IMR-90 (cell line): ENCODE measurements around the gene LRRC9. TPM values are rescaled to one million over a fixed set of nuclear protein-coding genes. Genes with fewer than 3 reads are reported as not detected.

ENCODE experiments used
- ATAC-seq: fragments of 200-7000 bp; cut with Tn5 transposase; 2 replicates; pipeline ENCODE4 v1.9.1; 2020; ENCODE audit warnings: low read depth, mild to moderate bottlenecking, moderate library complexity
- BruUV-seq: library from RNA; stranded (reverse); fragments of 400-500 nt; replicated peaks from 2 replicates; lab custom pipeline; 2021; lab: Mats Ljungman, UMichigan
- CTCF ChIA-PET: fragments of 300-600 bp; formaldehyde crosslinking; extraction: SDS; loops from one replicate; lab custom pipeline; 2021; ENCODE audit warnings: antibody characterized with exemption; lab: Yijun Ruan, JAX
- POLR2A ChIA-PET: fragments of 300-600 bp; sonication (Branson Sonifier 250); formaldehyde crosslinking; loops from one replicate; lab custom pipeline; 2022; ENCODE audit warnings: antibody characterized with exemption; ENCODE audit not compliant: unreplicated experiment; lab: Charles Lee
- DNase-seq: peaks from one replicate; pipeline ENCODE4 v3.0.0; 2013
- H2AFZ ChIP-seq: replicated peaks from 2 replicates; pipeline ENCODE3; 2013; ENCODE audit warnings: low read length, mild to moderate bottlenecking; ENCODE audit not compliant: poor library complexity
- H2AK5ac ChIP-seq: 2 replicates; pipeline ENCODE4 v1.6.1; 2013; ENCODE audit warnings: low read depth, low read length, inconsistent platforms
- H2AK9ac ChIP-seq: replicated peaks from 2 replicates; pipeline ENCODE3; 2013; ENCODE audit warnings: mild to moderate bottlenecking, low read depth, low read length, moderate library complexity; ENCODE audit not compliant: poor library complexity
- H2BK120ac ChIP-seq: 2 replicates; pipeline ENCODE4 v1.6.1; 2013; ENCODE audit warnings: low read depth, low read length, inconsistent platforms
- H2BK15ac ChIP-seq: 3 replicates; pipeline ENCODE4 v1.6.1; 2013; ENCODE audit warnings: low read depth, low read length, inconsistent platforms
- H2BK20ac ChIP-seq: 2 replicates; pipeline ENCODE4 v1.6.1; 2013; ENCODE audit warnings: low read depth, mild to moderate bottlenecking, inconsistent platforms, low read length, moderate library complexity
- H2BK5ac ChIP-seq: 2 replicates; pipeline ENCODE4 v1.6.1; 2013; ENCODE audit warnings: mild to moderate bottlenecking, low read depth, low read length, inconsistent platforms; ENCODE audit not compliant: poor library complexity, severe bottlenecking
- H3K14ac ChIP-seq: replicated peaks from 2 replicates; pipeline ENCODE4 v1.6.1; 2013; ENCODE audit warnings: low read depth, low read length, inconsistent platforms
- H3K18ac ChIP-seq: 2 replicates; pipeline ENCODE4 v1.6.1; 2013; ENCODE audit warnings: low read depth, low read length, control low read depth
- H3K23ac ChIP-seq: 2 replicates; pipeline ENCODE4 v1.6.1; 2013; ENCODE audit warnings: low read depth, low read length, inconsistent platforms
- H3K27ac ChIP-seq: 2 replicates; pipeline ENCODE4 v1.5.1; 2013; ENCODE audit warnings: mild to moderate bottlenecking, control low read depth, low read length; ENCODE audit not compliant: insufficient read depth
- H3K27me3 ChIP-seq: 2 replicates; pipeline ENCODE4 v1.6.1; 2013; ENCODE audit warnings: low read length; ENCODE audit not compliant: control insufficient read depth, insufficient read depth
- H3K36me3 ChIP-seq: 2 replicates; pipeline ENCODE4 v1.6.1; 2013; ENCODE audit warnings: low read length, mixed read lengths; ENCODE audit not compliant: control insufficient read depth, insufficient read depth
- H3K4ac ChIP-seq: 2 replicates; pipeline ENCODE4 v1.6.1; 2013; ENCODE audit warnings: low read depth, low read length, inconsistent platforms
- H3K4me1 ChIP-seq: 2 replicates; pipeline ENCODE4 v1.6.1; 2013; ENCODE audit warnings: low read length, mixed read lengths; ENCODE audit not compliant: control insufficient read depth, insufficient read depth
- H3K4me2 ChIP-seq: 2 replicates; pipeline ENCODE4 v1.6.1; 2013; ENCODE audit warnings: low read depth, mild to moderate bottlenecking, control low read depth, low read length, moderate library complexity
- H3K4me3 ChIP-seq: 2 replicates; pipeline ENCODE4 v1.5.1; 2013; ENCODE audit warnings: low read depth, mild to moderate bottlenecking, control low read depth, low read length, moderate library complexity; ENCODE audit not compliant: insufficient read depth
- H3K56ac ChIP-seq: 2 replicates; pipeline ENCODE4 v1.6.1; 2013; ENCODE audit warnings: low read length, inconsistent platforms; ENCODE audit not compliant: insufficient read depth; ENCODE audit errors: extremely low read depth
- H3K79me1 ChIP-seq, 2 experiments: 2 replicates each; pipeline ENCODE4 v1.6.1; 2013; ENCODE audit warnings: low read length in 2 of 2, inconsistent platforms in 1 of 2, low read depth in 1 of 2
- H3K9ac ChIP-seq: 2 replicates; pipeline ENCODE4 v1.6.1; 2013; ENCODE audit warnings: low read depth, low read length, control low read depth
- H3K9me1 ChIP-seq: 2 replicates; pipeline ENCODE4 v1.6.1; 2013; ENCODE audit warnings: low read length, inconsistent platforms; ENCODE audit not compliant: insufficient read depth
- H3K9me3 ChIP-seq: 2 replicates; pipeline ENCODE4 v1.6.1; 2013; ENCODE audit warnings: low read length; ENCODE audit not compliant: control insufficient read depth, insufficient read depth
- H4K20me1 ChIP-seq: 2 replicates; pipeline ENCODE4 v1.6.1; 2013; ENCODE audit warnings: low read length, inconsistent platforms; ENCODE audit not compliant: insufficient read depth
- H4K5ac ChIP-seq: 2 replicates; pipeline ENCODE4 v1.6.1; 2013; ENCODE audit warnings: mild to moderate bottlenecking, low read depth, low read length, control low read depth
- H4K8ac ChIP-seq, 2 experiments: 2 replicates each; pipeline ENCODE4 v1.6.1; 2013; ENCODE audit warnings: low read depth in 2 of 2, low read length in 2 of 2, control low read depth in 1 of 2, inconsistent platforms in 1 of 2
- H4K91ac ChIP-seq: 2 replicates; pipeline ENCODE4 v1.6.1; 2013; ENCODE audit warnings: low read depth, low read length, inconsistent platforms; ENCODE audit not compliant: insufficient read depth
- BHLHE40 ChIP-seq: fragments of 150-350 bp; IDR thresholded peaks from 2 replicates; pipeline ENCODE4 v1.6.1; 2016; ENCODE audit warnings: mild to moderate bottlenecking, low read depth, low read length
- CEBPB ChIP-seq: IDR thresholded peaks from 2 replicates; pipeline ENCODE4 v1.6.1; 2012; ENCODE audit warnings: low read depth, low read length, improper control_type of control experiment
- CHD1 ChIP-seq: IDR thresholded peaks from 2 replicates; pipeline ENCODE4 v1.6.1; 2012; ENCODE audit warnings: low read depth, low read length, improper control_type of control experiment
- CTCF ChIP-seq: conservative IDR thresholded peaks from 2 replicates; pipeline ENCODE4 v1.5.1; 2012; ENCODE audit warnings: mild to moderate bottlenecking, low read depth, low read length, improper control_type of control experiment
- ELK1 ChIP-seq: fragments of 150-350 bp; IDR thresholded peaks from 2 replicates; pipeline ENCODE4 v1.6.1; 2016; ENCODE audit warnings: low read depth, mild to moderate bottlenecking, low read length, moderate library complexity, borderline replicate concordance
- FOS ChIP-seq: fragments of 150-350 bp; IDR thresholded peaks from 2 replicates; pipeline ENCODE4 v1.6.1; 2016; ENCODE audit warnings: low read depth, low read length
- MAFK ChIP-seq: IDR thresholded peaks from 2 replicates; pipeline ENCODE4 v1.6.1; 2012; ENCODE audit warnings: low read depth, low read length, improper control_type of control experiment
- MAZ ChIP-seq: IDR thresholded peaks from 2 replicates; pipeline ENCODE4 v1.6.1; 2012; ENCODE audit warnings: low read depth, mild to moderate bottlenecking, low read length, improper control_type of control experiment, moderate library complexity, borderline replicate concordance
- MXI1 ChIP-seq: IDR thresholded peaks from 2 replicates; pipeline ENCODE4 v1.6.1; 2012; ENCODE audit warnings: low read depth, mild to moderate bottlenecking, low read length, moderate library complexity, borderline replicate concordance
- NFE2L2 ChIP-seq: fragments of 150-350 bp; IDR thresholded peaks from 2 replicates; pipeline ENCODE4 v1.6.1; 2016; ENCODE audit warnings: low read depth, mild to moderate bottlenecking, low read length
- POLR2A ChIP-seq: IDR thresholded peaks from 2 replicates; pipeline ENCODE4 v1.6.1; 2012; ENCODE audit warnings: mild to moderate bottlenecking, low read depth, low read length
- RAD21 ChIP-seq: IDR thresholded peaks from 2 replicates; pipeline ENCODE4 v1.6.1; 2012; ENCODE audit warnings: low read length, improper control_type of control experiment
- RCOR1 ChIP-seq: IDR thresholded peaks from 2 replicates; pipeline ENCODE4 v1.6.1; 2012; ENCODE audit warnings: mild to moderate bottlenecking, low read length, improper control_type of control experiment; ENCODE audit not compliant: insufficient replicate concordance
- RFX5 ChIP-seq: IDR thresholded peaks from 2 replicates; pipeline ENCODE4 v1.8.0; 2012; ENCODE audit warnings: low read depth, mild to moderate bottlenecking, low read length, moderate library complexity
- SMC3 ChIP-seq: fragments of 150-350 bp; IDR thresholded peaks from 2 replicates; pipeline ENCODE4 v1.6.1; 2016; ENCODE audit warnings: low read depth, mild to moderate bottlenecking, antibody characterized with exemption, low read length, moderate library complexity
- USF2 ChIP-seq: fragments of 150-350 bp; IDR thresholded peaks from 2 replicates; pipeline ENCODE4 v1.6.1; 2017; ENCODE audit warnings: mild to moderate bottlenecking, antibody characterized with exemption, low read length, low read depth
- WGBS, 2 experiments: methylation state at CpG; one replicate each; pipeline versions ENCODE4 v1.1.5 to v1.1.7; 2013; ENCODE audit warnings: missing lambda C conversion rate in 2 of 2; ENCODE audit not compliant: insufficient read length in 1 of 2; ENCODE audit errors: extremely low coverage in 2 of 2; 5-methylcytosine and 5-hydroxymethylcytosine counted together
- dilution Hi-C: fragments of 300-500 bp; cut with HindIII; formaldehyde crosslinking; loops from one replicate; pipeline ENCODE4 v1.14.3; 2018; ENCODE audit warnings: low sequenced_read_pairs; ENCODE audit not compliant: unreplicated experiment
- in situ Hi-C: fragments of 300-500 bp; cut with MboI; formaldehyde crosslinking; loops from 3 replicates; pipeline ENCODE4 v1.14.3; 2019; ENCODE audit warnings: low sequenced_read_pairs, inconsistent platforms, mixed read lengths
- intact Hi-C: fragments of 100-400 bp; cut with micrococcal nuclease; formaldehyde crosslinking; loops from 2 replicates; pipeline ENCODE4 v1.10.0; 2022
- polyA plus RNA-seq, 3 experiments: library from polyadenylated mRNA; depleted of rRNA; stranded (reverse); fragments of >200 nt; gene quantifications; 2 replicates each; pipeline ENCODE4 v1.2.3, GENCODE V29; 2012; ENCODE audit warnings: low replicate concordance in 1 of 3
- total RNA-seq: library from RNA; depleted of rRNA; stranded (reverse); fragments of >200 nt; gene quantifications from 2 replicates; pipeline ENCODE4 v1.2.3, GENCODE V29; 2012

LRRC9 gene
- total and polyA plus RNA-seq, 2 of the 4 experiments (the other 2 are of a cell fraction): not detected

GRCh38 chr14:60097974-60098373 lies 178.0 kb downstream of the LRRC9 start:
- Histone ChIP-seq H3K4me2 (no peak overlapping the region), H3K4ac (no peak overlapping the region), H4K20me1 (peaks cover 27% of the 10 kb centered on the region; the same call in 1 of the 2 replicates), H4K91ac (no peak overlapping the region), H2AFZ (no peak overlapping the region), H3K56ac (no peak overlapping the region), H3K9me1 (peaks cover 4% of the 10 kb centered on the region), H2BK15ac (no peak overlapping the region), H2AK5ac (no peak overlapping the region), H3K14ac (no peak overlapping the region), H3K36me3 (peaks cover 4% of the 10 kb centered on the region), H3K23ac (no peak overlapping the region), H2BK120ac (no peak overlapping the region), H3K79me1 (peaks cover 11 to 33% of the 10 kb centered on the region in 2 experiments), H2BK20ac (no peak overlapping the region), H3K18ac (no peak overlapping the region), H3K4me3 (no peak overlapping the region), H3K9ac (no peak overlapping the region), H3K9me3 (no peaks in the 10 kb centered on the region), H2AK9ac (no peak overlapping the region), H2BK5ac (no peak overlapping the region), H3K27ac (no peak overlapping the region), H3K27me3 (no peaks in the 10 kb centered on the region), H4K8ac (no peak overlapping the region; a peak in 1 of 4 replicates), H3K4me1 (peaks cover 12% of the 10 kb centered on the region), H4K5ac (no peak overlapping the region)
- BruUV-seq: no TSS peak
- whole genome bisulfite sequencing, 2 experiments: 74% methylated on average over 6 of the region's 6 CpGs; no CpG with 5 or more reads in 1 of the 2 experiments
- ChIA-PET CTCF (no interaction called here), POLR2A (no interaction called here)
- ATAC-seq (no peak), DNase-seq (no peak)
- in situ Hi-C loops: loop anchor here (25.0 kb wide), 1 partner anchor 611 kb away; the partner anchor contains the start of genes JKAMP and L3HYPDH
- dilution Hi-C loops: no loop called here
- TF ChIP-seq USF2: no peak
- no peak for TF ChIP-seq CHD1
- TF ChIP-seq FOS: no peak
- no peak for TF ChIP-seq RFX5
- no peak for TF ChIP-seq CTCF
- no peak for TF ChIP-seq RAD21
- TF ChIP-seq POLR2A: no peak
- TF ChIP-seq NFE2L2: no peak
- no peak for TF ChIP-seq SMC3
- no peak for TF ChIP-seq MAFK
- TF ChIP-seq MAZ: no peak
- TF ChIP-seq BHLHE40: no peak
- TF ChIP-seq MXI1: no peak
- TF ChIP-seq ELK1: no peak
- no peak for TF ChIP-seq CEBPB
- TF ChIP-seq RCOR1: no peak
- intact Hi-C loops: loop anchor here (10.0 kb wide), 1 partner anchor 133 kb away; no protein-coding TSS in a partner anchor
